ENCODE results near the gene PPP4R3A. TPM values are rescaled to one million over a fixed set of nuclear protein-coding genes. Genes with fewer than 3 reads are reported as not detected.
A peak's percentile ranks its signal among the peaks of the same experiment; 100 is the strongest.

Gene PPP4R3A
- total and polyA plus RNA-seq, 10 of the 15 experiments (the other 5 are each of a cell fraction or from before 2014, with no cell fraction given): 19.4 to 97.8 (median 62.9) TPM

DNA sequence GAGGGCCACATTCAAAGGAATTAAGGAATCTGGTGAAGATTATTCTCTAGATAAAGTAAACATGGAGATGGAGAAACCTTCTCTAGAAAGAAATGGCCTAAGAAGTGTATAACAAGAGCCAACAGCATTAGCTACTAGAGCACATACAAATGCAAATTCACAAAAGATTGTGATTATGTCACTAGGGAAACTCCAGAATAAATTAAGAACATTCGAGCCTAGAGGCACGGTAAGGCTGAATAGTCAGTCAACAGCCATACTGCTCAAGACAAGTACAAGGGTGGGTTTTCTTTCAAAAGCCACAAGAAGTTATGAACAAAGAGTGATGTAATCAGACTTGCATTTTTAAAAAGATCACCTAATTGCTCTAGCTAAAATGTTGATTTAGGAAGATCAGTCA is 25.4 kb downstream of the PPP4R3A start:
- ATAC-seq (peak; percentile 88), FAIRE-seq (no peak), DNase-seq (ENCODE audit: low read depth, low spot score) (no peak)
- peaks cover 50% of the 10 kb centered on the region for H3K79me2 ChIP-seq (ENCODE audit: control insufficient read depth, insufficient read depth, low read length)
- in situ Hi-C loops (cut with MboI) (no loop called here), intact Hi-C loops (cut with micrococcal nuclease; ENCODE audit: unreplicated experiment) (no loop called here)
- no peak overlapping the region for H3K9ac ChIP-seq (ENCODE audit: control insufficient read depth, insufficient read depth, low read length)
- no peaks in the 10 kb centered on the region for H3K9me3 ChIP-seq (replicated peaks; ENCODE audit: control insufficient read depth, insufficient read depth, low read length)
- BruUV-seq (replicated peaks): no TSS peak
- peak; percentile 39; the same call in 1 of the 2 replicates for TF ChIP-seq RUNX3 (IDR thresholded peaks at IDR 0.05; ENCODE audit: low read length)
- TF ChIP-seq, protein P1, sequence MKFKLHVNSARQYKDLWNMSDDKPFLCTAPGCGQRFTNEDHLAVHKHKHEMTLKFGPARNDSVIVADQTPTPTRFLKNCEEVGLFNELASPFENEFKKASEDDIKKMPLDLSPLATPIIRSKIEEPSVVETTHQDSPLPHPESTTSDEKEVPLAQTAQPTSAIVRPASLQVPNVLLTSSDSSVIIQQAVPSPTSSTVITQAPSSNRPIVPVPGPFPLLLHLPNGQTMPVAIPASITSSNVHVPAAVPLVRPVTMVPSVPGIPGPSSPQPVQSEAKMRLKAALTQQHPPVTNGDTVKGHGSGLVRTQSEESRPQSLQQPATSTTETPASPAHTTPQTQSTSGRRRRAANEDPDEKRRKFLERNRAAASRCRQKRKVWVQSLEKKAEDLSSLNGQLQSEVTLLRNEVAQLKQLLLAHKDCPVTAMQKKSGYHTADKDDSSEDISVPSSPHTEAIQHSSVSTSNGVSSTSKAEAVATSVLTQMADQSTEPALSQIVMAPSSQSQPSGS (IDR thresholded peaks at IDR 0.05; ENCODE audit: low read length): peak; percentile 49; the same call in 1 of the 2 replicates
- TF ChIP-seq ATF7 (IDR thresholded peaks at IDR 0.05; ENCODE audit: low read depth): 0 out of 2 replicates have a peak, but pooled peaks have one; percentile 57
- no peak for TF ChIP-seq SIN3A (IDR thresholded peaks at IDR 0.05; ENCODE audit: low read depth, low read length)
- 0 out of 2 replicates have a peak, but pooled peaks have one; percentile 11 for TF ChIP-seq CREB1 (IDR thresholded peaks at IDR 0.05; ENCODE audit: low read depth)
- no peak for TF ChIP-seq ZNF207 (IDR thresholded peaks at IDR 0.05; ENCODE audit: borderline replicate concordance)
- H2AFZ ChIP-seq (ENCODE audit: control insufficient read depth, low read depth, low read length): no peak overlapping the region
- H3K4me2 ChIP-seq (ENCODE audit: control insufficient read depth, insufficient read depth): no peak overlapping the region
- CTCF ChIA-PET: interaction anchor here (1.3 to 2.6 kb wide), 5 partner anchors 9 to 521 kb away, joined by 3 to 18 read pairs (median 4); no protein-coding TSS in a partner anchor
- H3K4me3 ChIP-seq: no peak overlapping the region
- peaks cover 12 to 56% of the 10 kb centered on the region in 2 experiments for H3K36me3 ChIP-seq (ENCODE audit: control insufficient read depth in 2 of 2, insufficient read depth in 2 of 2, low read length in 1 of 2)
- H3K27me3 ChIP-seq (replicated peaks in 1 of 2; ENCODE audit: control insufficient read depth in 2 of 2, insufficient read depth in 2 of 2, low read length in 1 of 2): no peaks in the 10 kb centered on the region
- H4K20me1 ChIP-seq (ENCODE audit: control insufficient read depth, insufficient read depth): no peaks in the 10 kb centered on the region
- SMC1A ChIA-PET (ENCODE audit: uncharacterized antibody, unreplicated experiment): interaction anchor here (0.8 to 3.0 kb wide), 8 partner anchors 12 to 1078 kb away, joined by 3 to 10 read pairs (median 3); no protein-coding TSS in a partner anchor
- H3K27ac ChIP-seq (ENCODE audit: control insufficient read depth, insufficient read depth): no peak overlapping the region
- WGBS (ENCODE audit: insufficient coverage, insufficient replicate concordance, low lambda C conversion rate, missing lambda C conversion rate): 25% methylated on average over 2 of the region's 2 CpGs
- POLR2A ChIA-PET: no interaction called here
- RAD21 ChIA-PET (ENCODE audit: unreplicated experiment): interaction anchor here (1.3 kb wide), 1 partner anchor 512 kb away, joined by 3 read pairs; no protein-coding TSS in a partner anchor
- H3K4me1 ChIP-seq (ENCODE audit: control insufficient read depth, insufficient read depth, low read length): 0 out of 2 replicates have a peak, but pooled peaks cover 8% of the 10 kb centered on the region

All from GM12878 (cell line).